OCI-LY3 (cell line): ENCODE data around the gene ZNF57.

Experiments
- EZH2phosphoT487 ChIP-seq: fragments of 200-600 bp; shearing (Covaris generic); IDR thresholded peaks from 2 replicates; pipeline ENCODE4 v1.6.1; 2018; ENCODE audit warnings: antibody characterized with exemption, mixed run types, low read depth
- TF ChIP-seq, protein P1 (sequence below): fragments of 200-600, 300-600 bp; sonication (generic); IDR thresholded peaks from 2 replicates; pipeline ENCODE4 v1.5.1; 2014; ENCODE audit warnings: antibody characterized with exemption, low read length, low read depth

- TF ChIP-seq, protein P1, sequence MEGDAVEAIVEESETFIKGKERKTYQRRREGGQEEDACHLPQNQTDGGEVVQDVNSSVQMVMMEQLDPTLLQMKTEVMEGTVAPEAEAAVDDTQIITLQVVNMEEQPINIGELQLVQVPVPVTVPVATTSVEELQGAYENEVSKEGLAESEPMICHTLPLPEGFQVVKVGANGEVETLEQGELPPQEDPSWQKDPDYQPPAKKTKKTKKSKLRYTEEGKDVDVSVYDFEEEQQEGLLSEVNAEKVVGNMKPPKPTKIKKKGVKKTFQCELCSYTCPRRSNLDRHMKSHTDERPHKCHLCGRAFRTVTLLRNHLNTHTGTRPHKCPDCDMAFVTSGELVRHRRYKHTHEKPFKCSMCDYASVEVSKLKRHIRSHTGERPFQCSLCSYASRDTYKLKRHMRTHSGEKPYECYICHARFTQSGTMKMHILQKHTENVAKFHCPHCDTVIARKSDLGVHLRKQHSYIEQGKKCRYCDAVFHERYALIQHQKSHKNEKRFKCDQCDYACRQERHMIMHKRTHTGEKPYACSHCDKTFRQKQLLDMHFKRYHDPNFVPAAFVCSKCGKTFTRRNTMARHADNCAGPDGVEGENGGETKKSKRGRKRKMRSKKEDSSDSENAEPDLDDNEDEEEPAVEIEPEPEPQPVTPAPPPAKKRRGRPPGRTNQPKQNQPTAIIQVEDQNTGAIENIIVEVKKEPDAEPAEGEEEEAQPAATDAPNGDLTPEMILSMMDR, result no peak
- TF ChIP-seq EZH2phosphoT487, result no peak
Observed at GRCh38 chr19:2957160-2957559, 56.4 kb downstream of the ZNF57 start.
